Measurements from ENCODE around the gene STX7. TPM values are rescaled to one million over a fixed set of nuclear protein-coding genes. Genes with fewer than 3 reads are reported as not detected.

The STX7 gene
- total RNA-seq, 1 experiment from 2014 or later, result 25.6 TPM

- DNase-seq (ENCODE audit: low spot score) (no peak), ATAC-seq (no peak)
- H3K4me1 Mint-ChIP-seq, result no peaks in the 10 kb centered on the region
- no peak overlapping the region for H3K4me3 Mint-ChIP-seq
- POLR2A ChIA-PET, result no interaction called here
- CTCF ChIA-PET, result interaction anchor here (1.5 kb wide), 1 partner anchor 196 kb away, joined by 4 read pairs; no protein-coding TSS in a partner anchor
- no peaks in the 10 kb centered on the region for H3K9me3 Mint-ChIP-seq
- no peaks in the 10 kb centered on the region for H3K27me3 Mint-ChIP-seq (ENCODE audit: low read depth)
- TF ChIP-seq RELA (CRISPR knock-in tag; IDR thresholded peaks at IDR 0.05; ENCODE audit: borderline replicate concordance) (no peak), CBFB (CRISPR knock-in tag; IDR thresholded peaks at IDR 0.05; ENCODE audit: low read depth) (no peak), SP1 (CRISPR knock-in tag; conservative IDR thresholded peaks at IDR 0.05) (no peak), SMAD3 (CRISPR knock-in tag; IDR thresholded peaks at IDR 0.05; ENCODE audit: borderline replicate concordance) (no peak), ZNF416 (CRISPR knock-in tag; IDR thresholded peaks at IDR 0.05) (no peak), KAT7 (CRISPR knock-in tag; IDR thresholded peaks at IDR 0.05; ENCODE audit: borderline replicate concordance) (no peak), ARID4B (CRISPR knock-in tag; IDR thresholded peaks at IDR 0.05; ENCODE audit: borderline replicate concordance) (no peak), ESRRA (CRISPR knock-in tag; IDR thresholded peaks at IDR 0.05; ENCODE audit: borderline replicate concordance) (no peak), MYBL2 (CRISPR knock-in tag; IDR thresholded peaks at IDR 0.05) (no peak), IRF1 (CRISPR knock-in tag; IDR thresholded peaks at IDR 0.05) (no peak), E2F4 (CRISPR knock-in tag; IDR thresholded peaks at IDR 0.05; ENCODE audit: borderline replicate concordance, low read depth) (no peak), ZNF121 (CRISPR knock-in tag; IDR thresholded peaks at IDR 0.05) (no peak), NFYB (CRISPR knock-in tag; conservative IDR thresholded peaks at IDR 0.05; ENCODE audit: low read depth) (no peak), FOXP4 (CRISPR knock-in tag; IDR thresholded peaks at IDR 0.05) (no peak), FOXJ3 (CRISPR knock-in tag; IDR thresholded peaks at IDR 0.05; ENCODE audit: borderline replicate concordance) (no peak), ZNF138 (CRISPR knock-in tag; conservative IDR thresholded peaks at IDR 0.05) (no peak), MXD4 (CRISPR knock-in tag; IDR thresholded peaks at IDR 0.05; ENCODE audit: borderline replicate concordance) (no peak), EMX1 (CRISPR knock-in tag; IDR thresholded peaks at IDR 0.05) (no peak), NR2C2 (CRISPR knock-in tag; IDR thresholded peaks at IDR 0.05) (no peak), FOXK1 (CRISPR knock-in tag; IDR thresholded peaks at IDR 0.05) (no peak)
- no peak overlapping the region for H3K27ac Mint-ChIP-seq
- H3K36me3 Mint-ChIP-seq, result no peaks in the 10 kb centered on the region
Measured at GRCh38 chr6:132475925-132476324, 37.0 kb downstream of the STX7 start.

Data from WTC11 (cell line).